ENCODE results near the gene SMURF1. TPM values are rescaled to one million over a fixed set of nuclear protein-coding genes. Genes with fewer than 3 reads are reported as not detected.

Gene SMURF1
- total and polyA plus RNA-seq, 2 of the 4 experiments (the other 2 are of a cell fraction): 13.4 to 20.3 TPM

GRCh38 chr7:99124236-99124635, 19.7 kb downstream of the SMURF1 start:
- Histone ChIP-seq H2BK15ac (ENCODE audit: low read depth, low read length) (no peak overlapping the region), H2AK5ac (ENCODE audit: low read depth, low read length) (no peak overlapping the region), H4K5ac (ENCODE audit: low read depth, low read length) (no peak overlapping the region), H3K4me3 (ENCODE audit: insufficient read depth, low read depth, low read length) (no peak overlapping the region), H3K4me1 (ENCODE audit: control insufficient read depth, insufficient read depth, low read length) (peaks cover 22% of the 10 kb centered on the region), H2BK20ac (ENCODE audit: low read depth, low read length) (no peak overlapping the region), H4K8ac (ENCODE audit: low read depth in 2 of 2, low read length in 2 of 2) (no peak overlapping the region), H2BK5ac (ENCODE audit: low read depth, low read length, poor library complexity, severe bottlenecking) (no peak overlapping the region), H3K9ac (ENCODE audit: low read depth, low read length) (no peak overlapping the region), H2AFZ (replicated peaks; ENCODE audit: low read length, poor library complexity) (no peak overlapping the region), H3K27ac (ENCODE audit: insufficient read depth, low read length) (no peak overlapping the region), H2AK9ac (replicated peaks; ENCODE audit: low read depth, low read length, poor library complexity) (no peak overlapping the region), H3K23ac (ENCODE audit: low read depth, low read length) (no peak overlapping the region), H3K4me2 (ENCODE audit: low read depth, low read length) (no peak overlapping the region), H3K56ac (ENCODE audit: extremely low read depth, insufficient read depth, low read length) (no peak overlapping the region), H3K14ac (replicated peaks; ENCODE audit: low read depth, low read length) (no peak overlapping the region), H4K20me1 (ENCODE audit: insufficient read depth, low read length) (peaks cover 79% of the 10 kb centered on the region), H3K18ac (ENCODE audit: low read depth, low read length) (no peak overlapping the region), H3K9me3 (ENCODE audit: control insufficient read depth, insufficient read depth, low read length) (0 out of 2 replicates have a peak, but pooled peaks cover 2% of the 10 kb centered on the region), H3K27me3 (ENCODE audit: control insufficient read depth, insufficient read depth, low read length) (no peaks in the 10 kb centered on the region), H3K9me1 (ENCODE audit: insufficient read depth, low read length) (peaks cover 25% of the 10 kb centered on the region), H3K4ac (ENCODE audit: low read depth, low read length) (0 out of 2 replicates have a peak overlapping the region, but pooled peaks have one; percentile 20), H3K79me1 (ENCODE audit: low read depth in 1 of 2, low read length in 2 of 2) (peaks cover 14 to 75% of the 10 kb centered on the region in 2 experiments), H2BK120ac (ENCODE audit: low read depth, low read length) (no peak overlapping the region), H4K91ac (ENCODE audit: insufficient read depth, low read depth, low read length) (no peak overlapping the region), H3K36me3 (ENCODE audit: control insufficient read depth, insufficient read depth, low read length) (peaks cover 3% of the 10 kb centered on the region)
- intact Hi-C loops (cut with micrococcal nuclease) (no loop called here), in situ Hi-C loops (cut with MboI; ENCODE audit: low sequenced_read_pairs) (no loop called here), dilution Hi-C loops (cut with HindIII; ENCODE audit: low sequenced_read_pairs, unreplicated experiment) (no loop called here)
- no CpG with 5 or more reads among the region's 4 CpGs for WGBS, 2 experiments (ENCODE audit: extremely low coverage in 2 of 2, insufficient read length in 1 of 2)
- ChIA-PET POLR2A (ENCODE audit: unreplicated experiment) (no interaction called here), CTCF (interaction anchor here (0.5 kb wide), 2 partner anchors 30 to 88 kb away, joined by 3 to 4 read pairs; no protein-coding TSS in a partner anchor)
- ATAC-seq (ENCODE audit: low read depth): no peak
- DNase-seq: no peak
- BruUV-seq (replicated peaks): no TSS peak
- TF ChIP-seq USF2 (IDR thresholded peaks at IDR 0.05; ENCODE audit: low read depth, low read length) (no peak), FOS (IDR thresholded peaks at IDR 0.05; ENCODE audit: low read depth, low read length) (no peak), ELK1 (IDR thresholded peaks at IDR 0.05; ENCODE audit: borderline replicate concordance, low read depth, low read length) (no peak), RAD21 (IDR thresholded peaks at IDR 0.05; ENCODE audit: low read length) (no peak), CEBPB (IDR thresholded peaks at IDR 0.05; ENCODE audit: low read depth, low read length) (no peak), RFX5 (IDR thresholded peaks at IDR 0.05; ENCODE audit: low read depth, low read length) (no peak), RCOR1 (IDR thresholded peaks at IDR 0.05; ENCODE audit: insufficient replicate concordance, low read length) (no peak), POLR2A (IDR thresholded peaks at IDR 0.05; ENCODE audit: low read depth, low read length) (no peak), CHD1 (IDR thresholded peaks at IDR 0.05; ENCODE audit: low read depth, low read length) (no peak), MAFK (IDR thresholded peaks at IDR 0.05; ENCODE audit: low read depth, low read length) (no peak), CTCF (conservative IDR thresholded peaks at IDR 0.05; ENCODE audit: low read depth, low read length) (no peak)
